HEK293 (cell line): Measurements from ENCODE around the gene PSMB4.

Experiments used
- CTCF ChIA-PET: fragments of 350-600 bp; formaldehyde crosslinking; extraction: SDS; loops from one replicate; lab custom pipeline; 2021; ENCODE audit warnings: antibody characterized with exemption; lab: Yijun Ruan, JAX
- POLR2A ChIA-PET: fragments of 300-600 bp; formaldehyde crosslinking; extraction: SDS; loops from one replicate; lab custom pipeline; 2020; ENCODE audit warnings: antibody characterized with exemption, inconsistent platforms; lab: Yijun Ruan, JAX
- H3K27ac ChIP-seq: fragments of 200-500 bp; sonication (Bioruptor generic); 2 replicates; pipeline ENCODE4 v1.5.1; 2014; ENCODE audit warnings: low read depth, low read length, control low read depth, inconsistent platforms; ENCODE audit errors: extremely low read depth
- H3K36me3 ChIP-seq, 2 experiments: fragments of 200-500 bp in 1 of 2; sonication (Bioruptor generic) in 1 of 2; 1 replicate in 1 of 2; 2 replicates in 1 of 2; pipeline ENCODE4 v1.5.1; 2014 to 2017; ENCODE audit warnings: inconsistent platforms in 2 of 2, low read length in 2 of 2; ENCODE audit not compliant: control insufficient read depth in 2 of 2, insufficient read depth in 1 of 2
- H3K4me1 ChIP-seq: fragments of 200-500 bp; sonication (Bioruptor generic); 2 replicates; pipeline ENCODE4 v1.5.1; 2014; ENCODE audit warnings: mild to moderate bottlenecking, low read length, inconsistent platforms; ENCODE audit not compliant: control insufficient read depth, insufficient read depth
- H3K4me3 ChIP-seq: 2 replicates; pipeline ENCODE4 v1.5.1; 2011; ENCODE audit warnings: low read depth, mild to moderate bottlenecking, control low read depth, low read length, moderate library complexity
- H3K9me3 ChIP-seq: fragments of 200-500 bp; sonication (Bioruptor generic); 2 replicates; pipeline ENCODE4 v1.5.1; 2014; ENCODE audit warnings: low read depth, low read length, inconsistent platforms; ENCODE audit not compliant: control insufficient read depth, insufficient read depth
- BCL6B ChIP-seq: fragments of 450-650 bp; formaldehyde crosslinking; IDR thresholded peaks from 2 replicates; pipeline ENCODE4 v1.5.1; 2017; ENCODE audit warnings: missing biosample characterization, missing genetic modification characterization
- GFI1B ChIP-seq: fragments of 450-650 bp; formaldehyde crosslinking; IDR thresholded peaks from 2 replicates; pipeline ENCODE4 v1.5.1; 2016; ENCODE audit warnings: missing biosample characterization, missing genetic modification characterization
- HOXA7 ChIP-seq: sonication (generic); formaldehyde crosslinking; IDR thresholded peaks from 2 replicates; pipeline ENCODE4 v1.8.1; 2022; ENCODE audit warnings: missing genetic modification reagents, borderline replicate concordance
- REPIN1 ChIP-seq: fragments of 450-650 bp; formaldehyde crosslinking; IDR thresholded peaks from 2 replicates; pipeline ENCODE4 v1.5.1; 2017; ENCODE audit warnings: missing biosample characterization, missing genetic modification characterization, low read depth
- SALL2 ChIP-seq: fragments of 450-650 bp; formaldehyde crosslinking; IDR thresholded peaks from 2 replicates; pipeline ENCODE4 v1.5.0; 2017; ENCODE audit warnings: missing biosample characterization, mild to moderate bottlenecking, missing genetic modification characterization, borderline replicate concordance
- SP2 ChIP-seq: fragments of 450-650 bp; formaldehyde crosslinking; IDR thresholded peaks from 2 replicates; pipeline ENCODE4 v1.5.1; 2016; ENCODE audit warnings: missing biosample characterization, missing genetic modification characterization
- TCF7L2 ChIP-seq: IDR thresholded peaks from 2 replicates; pipeline ENCODE4 v1.6.1; 2011; ENCODE audit warnings: low read depth, mild to moderate bottlenecking, inconsistent platforms, low read length, moderate library complexity, borderline replicate concordance
- ZBTB21 ChIP-seq: fragments of 450-650 bp; formaldehyde crosslinking; IDR thresholded peaks from 2 replicates; pipeline ENCODE4 v1.5.1; 2017; ENCODE audit warnings: missing biosample characterization, missing genetic modification characterization
- ZNF121 ChIP-seq: fragments of 450-650 bp; formaldehyde crosslinking; IDR thresholded peaks from 2 replicates; pipeline ENCODE4 v1.5.1; 2016; ENCODE audit warnings: missing biosample characterization, missing genetic modification characterization
- ZNF2 ChIP-seq: fragments of 450-650 bp; formaldehyde crosslinking; IDR thresholded peaks from 2 replicates; pipeline ENCODE4 v1.5.1; 2016; ENCODE audit warnings: missing biosample characterization, missing genetic modification characterization
- ZNF24 ChIP-seq: fragments of 450-650 bp; formaldehyde crosslinking; IDR thresholded peaks from 2 replicates; pipeline ENCODE4 v1.5.1; 2016; ENCODE audit warnings: missing biosample characterization, missing genetic modification characterization
- ZNF37A ChIP-seq: fragments of 450-650 bp; IDR thresholded peaks from 2 replicates; pipeline ENCODE4 v1.5.1; 2018; ENCODE audit warnings: missing biosample characterization, missing genetic modification characterization
- ZNF449 ChIP-seq: fragments of 450-650 bp; formaldehyde crosslinking; IDR thresholded peaks from 2 replicates; pipeline ENCODE4 v1.5.1; 2017; ENCODE audit warnings: missing biosample characterization, mild to moderate bottlenecking, missing genetic modification characterization, moderate library complexity
- ZNF670 ChIP-seq: fragments of 450-650 bp; formaldehyde crosslinking; IDR thresholded peaks from 2 replicates; pipeline ENCODE4 v1.5.1; 2016; ENCODE audit warnings: missing biosample characterization, missing genetic modification characterization, low read depth
- ZNF701 ChIP-seq: fragments of 450-650 bp; formaldehyde crosslinking; IDR thresholded peaks from 2 replicates; pipeline ENCODE4 v1.5.1; 2016; ENCODE audit warnings: missing biosample characterization, missing genetic modification characterization
- ZNF830 ChIP-seq: fragments of 450-650 bp; IDR thresholded peaks from 2 replicates; pipeline ENCODE4 v1.5.0; 2018; ENCODE audit warnings: missing biosample characterization, missing genetic modification characterization, low read depth, mild to moderate bottlenecking, moderate library complexity
- ZSCAN5A ChIP-seq: fragments of 450-650 bp; formaldehyde crosslinking; IDR thresholded peaks from 2 replicates; pipeline ENCODE4 v1.5.1; 2016; ENCODE audit warnings: missing biosample characterization, missing genetic modification characterization
- TF ChIP-seq, protein P1 (sequence below): fragments of 450-650 bp; formaldehyde crosslinking; IDR thresholded peaks from 2 replicates; pipeline ENCODE4 v1.5.1; 2016; ENCODE audit warnings: missing biosample characterization, missing genetic modification characterization
- TF ChIP-seq, protein P2 (sequence below): fragments of 450-650 bp; formaldehyde crosslinking; IDR thresholded peaks from 2 replicates; pipeline ENCODE4 v1.5.1; 2016; ENCODE audit warnings: missing biosample characterization, missing genetic modification characterization
- TF ChIP-seq, protein P3 (sequence below): fragments of 450-650 bp; formaldehyde crosslinking; IDR thresholded peaks from 2 replicates; pipeline ENCODE4 v1.5.1; 2016; ENCODE audit warnings: missing biosample characterization, missing genetic modification characterization

PSMB4 gene

GRCh38 chr1:151408891-151409290 lies 9.5 kb downstream of the PSMB4 start:
- Histone ChIP-seq H3K27ac (no peak overlapping the region), H3K4me1 (no peaks in the 10 kb centered on the region), H3K4me3 (no peak overlapping the region), H3K36me3 (peaks cover 50 to 96% of the 10 kb centered on the region in 2 experiments), H3K9me3 (no peaks in the 10 kb centered on the region)
- ChIA-PET CTCF (interaction anchor here (1.0 kb wide), 1 partner anchor 68 kb away, joined by 4 read pairs; no protein-coding TSS in a partner anchor), POLR2A (no interaction called here)
- no peak for TF ChIP-seq ZNF121 (tag by site-specific recombination)
- TF ChIP-seq BCL6B (tag by site-specific recombination) = no peak
- no peak for TF ChIP-seq ZNF670 (tag by site-specific recombination)
- no peak for TF ChIP-seq HOXA7 (CRISPR knock-in tag)
- TF ChIP-seq, protein P1, sequence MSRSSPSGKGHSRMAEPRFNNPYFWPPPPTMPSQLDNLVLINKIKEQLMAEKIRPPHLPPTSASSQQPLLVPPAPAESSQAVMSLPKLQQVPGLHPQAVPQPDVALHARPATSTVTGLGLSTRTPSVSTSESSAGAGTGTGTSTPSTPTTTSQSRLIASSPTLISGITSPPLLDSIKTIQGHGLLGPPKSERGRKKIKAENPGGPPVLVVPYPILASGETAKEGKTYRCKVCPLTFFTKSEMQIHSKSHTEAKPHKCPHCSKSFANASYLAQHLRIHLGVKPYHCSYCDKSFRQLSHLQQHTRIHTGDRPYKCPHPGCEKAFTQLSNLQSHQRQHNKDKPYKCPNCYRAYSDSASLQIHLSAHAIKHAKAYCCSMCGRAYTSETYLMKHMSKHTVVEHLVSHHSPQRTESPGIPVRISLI = no peak
- TF ChIP-seq SP2 = no peak
- TF ChIP-seq ZNF830 (tag by site-specific recombination) = no peak
- TF ChIP-seq ZNF24 (tag by site-specific recombination) = no peak
- TF ChIP-seq ZNF2 = no peak
- TF ChIP-seq ZNF701 (tag by site-specific recombination) = no peak
- TF ChIP-seq ZSCAN5A (tag by site-specific recombination) = no peak
- TF ChIP-seq GFI1B (tag by site-specific recombination) = no peak
- TF ChIP-seq SALL2 = no peak
- TF ChIP-seq, protein P2, sequence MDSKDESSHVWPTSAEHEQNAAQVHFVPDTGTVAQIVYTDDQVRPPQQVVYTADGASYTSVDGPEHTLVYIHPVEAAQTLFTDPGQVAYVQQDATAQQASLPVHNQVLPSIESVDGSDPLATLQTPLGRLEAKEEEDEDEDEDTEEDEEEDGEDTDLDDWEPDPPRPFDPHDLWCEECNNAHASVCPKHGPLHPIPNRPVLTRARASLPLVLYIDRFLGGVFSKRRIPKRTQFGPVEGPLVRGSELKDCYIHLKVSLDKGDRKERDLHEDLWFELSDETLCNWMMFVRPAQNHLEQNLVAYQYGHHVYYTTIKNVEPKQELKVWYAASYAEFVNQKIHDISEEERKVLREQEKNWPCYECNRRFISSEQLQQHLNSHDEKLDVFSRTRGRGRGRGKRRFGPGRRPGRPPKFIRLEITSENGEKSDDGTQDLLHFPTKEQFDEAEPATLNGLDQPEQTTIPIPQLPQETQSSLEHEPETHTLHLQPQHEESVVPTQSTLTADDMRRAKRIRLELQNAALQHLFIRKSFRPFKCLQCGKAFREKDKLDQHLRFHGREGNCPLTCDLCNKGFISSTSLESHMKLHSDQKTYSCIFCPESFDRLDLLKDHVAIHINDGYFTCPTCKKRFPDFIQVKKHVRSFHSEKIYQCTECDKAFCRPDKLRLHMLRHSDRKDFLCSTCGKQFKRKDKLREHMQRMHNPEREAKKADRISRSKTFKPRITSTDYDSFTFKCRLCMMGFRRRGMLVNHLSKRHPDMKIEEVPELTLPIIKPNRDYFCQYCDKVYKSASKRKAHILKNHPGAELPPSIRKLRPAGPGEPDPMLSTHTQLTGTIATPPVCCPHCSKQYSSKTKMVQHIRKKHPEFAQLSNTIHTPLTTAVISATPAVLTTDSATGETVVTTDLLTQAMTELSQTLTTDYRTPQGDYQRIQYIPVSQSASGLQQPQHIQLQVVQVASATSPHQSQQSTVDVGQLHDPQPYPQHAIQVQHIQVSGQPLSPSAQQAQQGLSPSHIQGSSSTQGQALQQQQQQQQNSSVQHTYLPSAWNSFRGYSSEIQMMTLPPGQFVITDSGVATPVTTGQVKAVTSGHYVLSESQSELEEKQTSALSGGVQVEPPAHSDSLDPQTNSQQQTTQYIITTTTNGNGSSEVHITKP (tag by site-specific recombination) = no peak
- TF ChIP-seq ZBTB21 (tag by site-specific recombination) = no peak
- no peak for TF ChIP-seq ZNF37A (tag by site-specific recombination)

DNA sequence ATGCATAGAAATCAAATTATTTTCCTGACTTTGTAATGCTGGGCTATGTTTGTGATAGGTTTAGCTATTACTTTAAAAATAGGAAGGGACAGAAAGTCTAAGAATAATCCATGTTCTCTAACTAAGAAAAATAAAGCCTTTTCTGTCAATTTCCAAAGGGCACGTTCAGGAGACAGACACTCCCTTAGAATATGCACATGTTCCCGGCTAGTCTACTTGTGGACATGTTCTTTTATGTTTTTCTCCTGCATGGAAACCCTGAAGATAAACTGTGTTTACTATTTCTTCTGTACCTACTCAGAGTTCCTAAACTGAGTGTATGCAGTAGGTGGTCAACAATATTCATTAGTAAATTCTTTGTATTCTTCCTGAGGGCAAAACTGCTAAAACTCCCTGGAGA lies 12.5 kb downstream of the PSMB4 start:
- CTCF ChIA-PET = no interaction called here
- H3K9me3 ChIP-seq = no peaks in the 10 kb centered on the region
- no peak overlapping the region for H3K27ac ChIP-seq
- H3K4me1 ChIP-seq = no peaks in the 10 kb centered on the region
- peaks cover 59 to 98% of the 10 kb centered on the region in 2 experiments for H3K36me3 ChIP-seq
- H3K4me3 ChIP-seq = no peak overlapping the region
- POLR2A ChIA-PET = no interaction called here
- TF ChIP-seq, protein P2 (tag by site-specific recombination) = no peak
- no peak for TF ChIP-seq SALL2
- TF ChIP-seq ZNF449 (tag by site-specific recombination) = no peak
- TF ChIP-seq REPIN1 (tag by site-specific recombination) = no peak
- no peak for TF ChIP-seq ZNF2
- no peak for TF ChIP-seq TCF7L2
- TF ChIP-seq, protein P3, sequence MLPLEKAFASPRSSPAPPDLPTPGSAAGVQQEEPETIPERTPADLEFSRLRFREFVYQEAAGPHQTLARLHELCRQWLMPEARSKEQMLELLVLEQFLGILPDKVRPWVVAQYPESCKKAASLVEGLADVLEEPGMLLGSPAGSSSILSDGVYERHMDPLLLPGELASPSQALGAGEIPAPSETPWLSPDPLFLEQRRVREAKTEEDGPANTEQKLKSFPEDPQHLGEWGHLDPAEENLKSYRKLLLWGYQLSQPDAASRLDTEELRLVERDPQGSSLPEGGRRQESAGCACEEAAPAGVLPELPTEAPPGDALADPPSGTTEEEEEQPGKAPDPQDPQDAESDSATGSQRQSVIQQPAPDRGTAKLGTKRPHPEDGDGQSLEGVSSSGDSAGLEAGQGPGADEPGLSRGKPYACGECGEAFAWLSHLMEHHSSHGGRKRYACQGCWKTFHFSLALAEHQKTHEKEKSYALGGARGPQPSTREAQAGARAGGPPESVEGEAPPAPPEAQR (tag by site-specific recombination) = no peak
